ENCODE measurements around the gene ITPRIP.

The ITPRIP gene

DNA sequence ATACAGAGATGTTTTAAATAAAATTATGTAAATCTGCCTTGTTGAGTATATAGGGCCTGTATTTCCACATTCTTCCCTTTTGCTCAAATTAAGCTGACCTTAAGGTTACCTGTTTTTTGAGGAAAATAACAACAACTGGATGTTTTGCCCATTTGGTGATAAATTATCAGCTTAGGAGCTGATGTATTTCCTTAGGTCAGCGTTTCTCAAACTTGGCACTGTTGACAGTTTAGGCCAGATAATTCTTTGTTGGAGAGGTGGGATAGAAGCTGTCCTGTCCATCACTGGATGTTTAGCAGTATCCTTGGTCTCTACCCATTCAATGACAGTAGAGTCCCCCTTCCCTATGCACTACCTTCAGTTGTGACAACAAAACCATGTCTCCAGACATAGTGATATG is 62.1 kb downstream of the ITPRIP start:
- H3K27ac ChIP-seq (ENCODE audit: low read depth, low read length, poor library complexity, severe bottlenecking), result no peak overlapping the region
- H3K9ac ChIP-seq (ENCODE audit: low read length), result no peak overlapping the region
- no peaks in the 10 kb centered on the region for H3K4me1 ChIP-seq (ENCODE audit: insufficient read depth, low read length, severe bottlenecking)
- no peaks in the 10 kb centered on the region for H3K79me2 ChIP-seq (ENCODE audit: insufficient read depth, low read length)
- no peaks in the 10 kb centered on the region for H3F3A ChIP-seq (ENCODE audit: insufficient read depth, low read length)
- H3K27me3 ChIP-seq (ENCODE audit: insufficient read depth, low read length), result no peaks in the 10 kb centered on the region
- H3K9me2 ChIP-seq (ENCODE audit: low read depth, low read length), result no peaks in the 10 kb centered on the region
- H2AFZ ChIP-seq (ENCODE audit: low read length), result no peak overlapping the region
- H4K20me1 ChIP-seq (ENCODE audit: insufficient read depth, low read length), result no peaks in the 10 kb centered on the region
- H3K36me3 ChIP-seq (ENCODE audit: insufficient read depth, low read length), result no peaks in the 10 kb centered on the region
- H3K4me3 ChIP-seq (ENCODE audit: low read depth, low read length, poor library complexity, severe bottlenecking), result no peak overlapping the region
- TF ChIP-seq, protein P1, sequence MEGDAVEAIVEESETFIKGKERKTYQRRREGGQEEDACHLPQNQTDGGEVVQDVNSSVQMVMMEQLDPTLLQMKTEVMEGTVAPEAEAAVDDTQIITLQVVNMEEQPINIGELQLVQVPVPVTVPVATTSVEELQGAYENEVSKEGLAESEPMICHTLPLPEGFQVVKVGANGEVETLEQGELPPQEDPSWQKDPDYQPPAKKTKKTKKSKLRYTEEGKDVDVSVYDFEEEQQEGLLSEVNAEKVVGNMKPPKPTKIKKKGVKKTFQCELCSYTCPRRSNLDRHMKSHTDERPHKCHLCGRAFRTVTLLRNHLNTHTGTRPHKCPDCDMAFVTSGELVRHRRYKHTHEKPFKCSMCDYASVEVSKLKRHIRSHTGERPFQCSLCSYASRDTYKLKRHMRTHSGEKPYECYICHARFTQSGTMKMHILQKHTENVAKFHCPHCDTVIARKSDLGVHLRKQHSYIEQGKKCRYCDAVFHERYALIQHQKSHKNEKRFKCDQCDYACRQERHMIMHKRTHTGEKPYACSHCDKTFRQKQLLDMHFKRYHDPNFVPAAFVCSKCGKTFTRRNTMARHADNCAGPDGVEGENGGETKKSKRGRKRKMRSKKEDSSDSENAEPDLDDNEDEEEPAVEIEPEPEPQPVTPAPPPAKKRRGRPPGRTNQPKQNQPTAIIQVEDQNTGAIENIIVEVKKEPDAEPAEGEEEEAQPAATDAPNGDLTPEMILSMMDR (IDR thresholded peaks at IDR 0.05; ENCODE audit: low read length), result no peak
- no peak for TF ChIP-seq EZH2 (IDR thresholded peaks at IDR 0.05; ENCODE audit: borderline replicate concordance, low read length)
- no peak overlapping the region for H3K4me2 ChIP-seq (ENCODE audit: low read length)
- no peaks in the 10 kb centered on the region for H3K9me3 ChIP-seq (ENCODE audit: low read length)

DNA sequence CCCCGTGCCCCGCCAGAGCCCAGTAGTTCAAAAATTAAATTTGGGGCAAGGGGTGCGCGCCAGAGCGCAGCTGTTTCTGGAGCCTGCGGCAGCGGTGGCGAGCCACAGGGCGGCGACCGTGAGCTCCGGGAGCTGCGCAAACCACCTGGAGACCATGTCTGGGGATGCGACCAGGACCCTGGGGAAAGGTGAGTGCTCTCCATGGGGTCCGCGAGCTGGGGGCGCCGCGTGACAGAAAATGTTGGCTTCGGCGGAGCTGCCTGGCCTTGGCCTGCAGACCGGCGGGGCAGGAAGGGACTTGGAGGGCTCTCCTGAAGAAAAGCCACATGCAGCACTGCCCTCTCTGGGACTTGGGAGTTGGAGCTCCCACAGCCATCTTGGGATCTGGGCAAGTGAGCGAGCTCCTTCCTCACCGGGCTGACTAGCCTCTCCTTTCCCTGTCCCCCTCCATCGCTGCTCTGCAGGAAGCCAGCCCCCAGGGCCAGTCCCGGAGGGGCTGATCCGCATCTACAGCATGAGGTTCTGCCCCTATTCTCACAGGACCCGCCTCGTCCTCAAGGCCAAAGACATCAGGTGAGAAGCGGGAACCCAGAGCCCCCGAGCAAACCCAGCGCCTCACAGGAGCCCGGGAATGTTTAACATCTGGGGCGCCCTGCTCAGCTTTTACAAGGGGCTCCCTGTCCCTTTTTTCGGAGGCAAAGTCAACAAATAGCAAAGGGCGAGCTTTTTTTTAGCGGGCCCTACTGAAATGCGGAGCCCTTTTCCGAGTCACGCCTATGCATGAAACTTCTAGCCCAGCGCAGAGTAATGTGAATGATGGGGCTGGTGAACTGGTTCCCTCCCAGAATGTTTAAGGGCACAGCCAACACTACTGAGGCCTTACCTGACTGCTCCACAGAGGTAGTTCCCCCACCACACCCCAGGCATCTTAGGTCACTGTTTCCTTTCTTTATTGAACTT is 63.2 kb downstream of the ITPRIP start:
- TF ChIP-seq, protein P1 (IDR thresholded peaks at IDR 0.05; ENCODE audit: low read length), result peak; percentile 76
- no peak for TF ChIP-seq EZH2 (IDR thresholded peaks at IDR 0.05; ENCODE audit: borderline replicate concordance, low read length)
- Histone ChIP-seq H3F3A (ENCODE audit: insufficient read depth, low read length) (no peaks in the 10 kb centered on the region), H2AFZ (ENCODE audit: low read length) (no peak overlapping the region), H3K27me3 (ENCODE audit: insufficient read depth, low read length) (no peaks in the 10 kb centered on the region), H3K36me3 (ENCODE audit: insufficient read depth, low read length) (no peaks in the 10 kb centered on the region), H3K4me2 (ENCODE audit: low read length) (no peak overlapping the region), H3K27ac (ENCODE audit: low read depth, low read length, poor library complexity, severe bottlenecking) (no peak overlapping the region), H3K9ac (ENCODE audit: low read length) (no peak overlapping the region), H3K79me2 (ENCODE audit: insufficient read depth, low read length) (no peaks in the 10 kb centered on the region), H3K9me2 (ENCODE audit: low read depth, low read length) (no peaks in the 10 kb centered on the region), H4K20me1 (ENCODE audit: insufficient read depth, low read length) (no peaks in the 10 kb centered on the region), H3K4me3 (ENCODE audit: low read depth, low read length, poor library complexity, severe bottlenecking) (no peak overlapping the region), H3K4me1 (ENCODE audit: insufficient read depth, low read length, severe bottlenecking) (no peaks in the 10 kb centered on the region), H3K9me3 (ENCODE audit: low read length) (no peaks in the 10 kb centered on the region)

DNA sequence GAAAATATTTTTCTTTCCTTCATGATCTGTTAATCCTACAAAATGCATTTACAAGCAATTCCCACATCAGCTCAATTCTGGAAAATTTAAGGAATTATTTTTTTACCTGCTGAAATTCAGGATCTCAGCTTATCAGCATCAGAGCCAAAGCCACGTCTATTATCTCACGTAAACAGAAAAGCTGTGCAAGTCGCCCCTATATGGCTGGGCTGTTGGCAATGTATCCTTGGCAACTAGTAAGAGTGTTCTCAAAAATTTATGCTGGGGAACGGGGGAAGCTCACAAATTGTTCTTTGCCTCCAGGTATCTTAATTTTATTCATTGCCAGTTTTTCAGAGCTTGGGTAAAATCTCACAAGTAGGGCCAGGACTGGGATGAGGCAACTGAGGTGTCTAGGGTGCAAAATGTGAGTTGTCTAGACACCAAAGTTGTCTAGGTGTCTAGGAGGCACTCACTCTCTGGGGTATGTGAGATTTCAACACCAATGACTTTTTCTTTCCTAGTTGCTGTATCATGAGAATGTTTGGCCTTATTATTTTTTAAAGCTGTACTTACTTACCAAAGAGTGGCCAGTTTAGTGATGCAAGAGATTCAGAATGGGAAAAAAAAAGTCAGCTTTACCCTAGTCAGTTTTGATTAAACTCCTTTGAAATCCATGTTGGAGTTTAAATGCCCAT is 64.2 kb downstream of the ITPRIP start:
- no peak overlapping the region for H3K4me2 ChIP-seq (ENCODE audit: low read length)
- no peaks in the 10 kb centered on the region for H3K36me3 ChIP-seq (ENCODE audit: insufficient read depth, low read length)
- H3K9ac ChIP-seq (ENCODE audit: low read length), result no peak overlapping the region
- no peaks in the 10 kb centered on the region for H3K9me2 ChIP-seq (ENCODE audit: low read depth, low read length)
- H3K4me1 ChIP-seq (ENCODE audit: insufficient read depth, low read length, severe bottlenecking), result peaks cover 6% of the 10 kb centered on the region
- no peaks in the 10 kb centered on the region for H3K27me3 ChIP-seq (ENCODE audit: insufficient read depth, low read length)
- no peaks in the 10 kb centered on the region for H3K79me2 ChIP-seq (ENCODE audit: insufficient read depth, low read length)
- H2AFZ ChIP-seq (ENCODE audit: low read length), result no peak overlapping the region
- TF ChIP-seq EZH2 (IDR thresholded peaks at IDR 0.05; ENCODE audit: borderline replicate concordance, low read length), result no peak
- TF ChIP-seq, protein P1 (IDR thresholded peaks at IDR 0.05; ENCODE audit: low read length), result no peak
- H3F3A ChIP-seq (ENCODE audit: insufficient read depth, low read length), result no peaks in the 10 kb centered on the region
- no peaks in the 10 kb centered on the region for H4K20me1 ChIP-seq (ENCODE audit: insufficient read depth, low read length)
- no peak overlapping the region for H3K4me3 ChIP-seq (ENCODE audit: low read depth, low read length, poor library complexity, severe bottlenecking)
- no peaks in the 10 kb centered on the region for H3K9me3 ChIP-seq (ENCODE audit: low read length)
- no peak overlapping the region for H3K27ac ChIP-seq (ENCODE audit: low read depth, low read length, poor library complexity, severe bottlenecking)

Measured in OCI-LY1 (cell line).